K562 (cell line): Measurements from ENCODE around the gene YLPM1.

ENCODE experiments used
- ELF4 ChIP-seq: fragments of 450-650 bp; formaldehyde crosslinking; IDR thresholded peaks from 2 replicates; pipeline ENCODE4 v1.4.0; 2022; ENCODE audit warnings: missing genetic modification characterization
- HDAC1 ChIP-seq, 2 experiments: fragments of 450-650 bp; IDR thresholded peaks; 2 replicates each; pipeline ENCODE4 v1.6.1; 2016 to 2017; ENCODE audit warnings: inconsistent platforms in 1 of 2, mild to moderate bottlenecking in 1 of 2, moderate library complexity in 1 of 2
- MAZ ChIP-seq, 2 experiments: fragments of 450-650 bp in 1 of 2; sonication (generic) in 1 of 2; formaldehyde crosslinking; IDR thresholded peaks in 1 of 2; conservative IDR thresholded peaks in 1 of 2; 2 replicates each; pipeline versions ENCODE4 v1.4.0 to v1.5.0; 2020; ENCODE audit warnings: mild to moderate bottlenecking in 1 of 2, missing genetic modification reagents in 1 of 2
- MED1 ChIP-seq: sonication (generic); formaldehyde crosslinking; IDR thresholded peaks from 2 replicates; pipeline ENCODE4 v1.8.1; 2023; ENCODE audit warnings: missing genetic modification reagents, borderline replicate concordance
- POLR2AphosphoS5 ChIP-seq: IDR thresholded peaks from 2 replicates; pipeline ENCODE4 v1.6.1; 2011; ENCODE audit warnings: mild to moderate bottlenecking, low read depth, low read length, moderate library complexity; ENCODE audit not compliant: control insufficient read depth, insufficient read depth
- RCOR1 ChIP-seq, 2 experiments: IDR thresholded peaks; 2 replicates each; pipeline ENCODE4 v1.6.1; 2012; ENCODE audit warnings: low read depth in 2 of 2, low read length in 2 of 2, borderline replicate concordance in 1 of 2, improper control_type of control experiment in 1 of 2
- SMAD3 ChIP-seq: fragments of 450-650 bp; formaldehyde crosslinking; conservative IDR thresholded peaks from 2 replicates; pipeline ENCODE4 v1.4.0; 2020; ENCODE audit warnings: mild to moderate bottlenecking
- SREBF1 ChIP-seq: fragments of 150-350 bp; IDR thresholded peaks from 2 replicates; pipeline ENCODE4 v1.6.1; 2014; ENCODE audit warnings: antibody characterized with exemption, low read depth, low read length, borderline replicate concordance
- TF ChIP-seq, protein P1 (sequence below), 3 experiments: IDR thresholded peaks in 2 of 3; conservative IDR thresholded peaks in 1 of 3; 2 replicates each; pipeline ENCODE4 v1.5.1; 2011 to 2012; ENCODE audit warnings: low read length in 3 of 3, mild to moderate bottlenecking in 3 of 3, control low read depth in 2 of 3, improper control_type of control experiment in 1 of 3, inconsistent platforms in 1 of 3, low read depth in 1 of 3, mixed read lengths in 1 of 3, moderate library complexity in 1 of 3; ENCODE audit not compliant: insufficient read depth in 2 of 3
- TF ChIP-seq, protein P2 (sequence below): fragments of 450-650 bp; IDR thresholded peaks from 2 replicates; pipeline ENCODE4 v1.6.1; 2018; ENCODE audit warnings: mild to moderate bottlenecking, low read depth; ENCODE audit not compliant: partially characterized antibody
- TF ChIP-seq, protein P3 (sequence below): IDR thresholded peaks from 2 replicates; pipeline ENCODE4 v1.6.1; 2011; ENCODE audit not compliant: insufficient read length; ENCODE audit errors: extremely low read depth

DNA sequence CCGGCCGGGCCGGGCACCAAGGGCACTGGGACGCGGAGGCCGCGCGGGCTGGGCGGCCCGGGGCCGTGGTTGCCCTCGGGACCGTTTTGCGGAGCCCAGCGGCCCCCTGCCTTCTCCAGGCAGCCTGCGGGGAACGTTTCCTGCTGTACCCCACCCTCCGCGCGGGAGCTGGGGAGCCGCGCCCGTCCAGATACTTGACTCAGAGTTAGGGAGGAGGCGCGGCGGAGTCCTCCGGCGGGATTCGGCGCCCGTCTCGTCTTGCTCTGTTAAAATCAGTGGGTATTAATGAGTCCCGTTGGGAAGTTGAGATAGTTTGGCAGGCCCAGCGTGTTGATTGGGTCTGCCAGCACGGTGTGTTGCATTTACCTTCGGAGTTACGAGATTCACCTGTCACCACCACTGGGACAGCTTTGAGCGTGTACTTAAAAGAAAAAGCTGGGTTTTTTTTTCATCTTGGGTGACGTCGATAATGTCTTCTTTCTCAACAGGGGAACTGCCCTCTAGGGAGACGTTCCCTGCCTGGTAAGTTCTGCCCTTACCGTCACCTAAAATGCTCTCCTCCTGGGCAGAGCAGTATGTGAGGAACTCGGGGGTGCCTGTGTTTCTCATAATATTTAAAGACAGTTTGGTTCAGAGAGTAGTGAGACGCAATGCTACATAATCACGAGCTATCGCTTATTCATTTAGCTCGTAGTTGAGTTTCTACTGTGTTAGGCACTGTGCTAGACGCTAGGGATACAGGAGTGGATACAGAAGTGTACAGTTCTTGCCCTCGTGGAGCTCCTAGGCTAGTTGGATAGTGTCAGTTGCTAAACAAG, 119.2 kb downstream of the YLPM1 start:
- no peak for TF ChIP-seq ELF4 (CRISPR knock-in tag)
- TF ChIP-seq MED1 (CRISPR knock-in tag), result no peak
- no peak for TF ChIP-seq HDAC1 (IDR thresholded peaks at IDR 0.05)
- TF ChIP-seq RCOR1 (IDR thresholded peaks at IDR 0.05; ENCODE audit: borderline replicate concordance in 1 of 2, low read depth in 2 of 2, low read length in 2 of 2), result no peak
- TF ChIP-seq, protein P1, sequence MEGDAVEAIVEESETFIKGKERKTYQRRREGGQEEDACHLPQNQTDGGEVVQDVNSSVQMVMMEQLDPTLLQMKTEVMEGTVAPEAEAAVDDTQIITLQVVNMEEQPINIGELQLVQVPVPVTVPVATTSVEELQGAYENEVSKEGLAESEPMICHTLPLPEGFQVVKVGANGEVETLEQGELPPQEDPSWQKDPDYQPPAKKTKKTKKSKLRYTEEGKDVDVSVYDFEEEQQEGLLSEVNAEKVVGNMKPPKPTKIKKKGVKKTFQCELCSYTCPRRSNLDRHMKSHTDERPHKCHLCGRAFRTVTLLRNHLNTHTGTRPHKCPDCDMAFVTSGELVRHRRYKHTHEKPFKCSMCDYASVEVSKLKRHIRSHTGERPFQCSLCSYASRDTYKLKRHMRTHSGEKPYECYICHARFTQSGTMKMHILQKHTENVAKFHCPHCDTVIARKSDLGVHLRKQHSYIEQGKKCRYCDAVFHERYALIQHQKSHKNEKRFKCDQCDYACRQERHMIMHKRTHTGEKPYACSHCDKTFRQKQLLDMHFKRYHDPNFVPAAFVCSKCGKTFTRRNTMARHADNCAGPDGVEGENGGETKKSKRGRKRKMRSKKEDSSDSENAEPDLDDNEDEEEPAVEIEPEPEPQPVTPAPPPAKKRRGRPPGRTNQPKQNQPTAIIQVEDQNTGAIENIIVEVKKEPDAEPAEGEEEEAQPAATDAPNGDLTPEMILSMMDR (IDR thresholded peaks at IDR 0.05 in 2 of 3, conservative IDR thresholded peaks at IDR 0.05 in 1 of 3; ENCODE audit: insufficient read depth in 2 of 3, low read depth in 1 of 3, low read length in 3 of 3), result no peak
- no peak for TF ChIP-seq SREBF1
- TF ChIP-seq SMAD3 (CRISPR knock-in tag), result no peak
- TF ChIP-seq, protein P2, sequence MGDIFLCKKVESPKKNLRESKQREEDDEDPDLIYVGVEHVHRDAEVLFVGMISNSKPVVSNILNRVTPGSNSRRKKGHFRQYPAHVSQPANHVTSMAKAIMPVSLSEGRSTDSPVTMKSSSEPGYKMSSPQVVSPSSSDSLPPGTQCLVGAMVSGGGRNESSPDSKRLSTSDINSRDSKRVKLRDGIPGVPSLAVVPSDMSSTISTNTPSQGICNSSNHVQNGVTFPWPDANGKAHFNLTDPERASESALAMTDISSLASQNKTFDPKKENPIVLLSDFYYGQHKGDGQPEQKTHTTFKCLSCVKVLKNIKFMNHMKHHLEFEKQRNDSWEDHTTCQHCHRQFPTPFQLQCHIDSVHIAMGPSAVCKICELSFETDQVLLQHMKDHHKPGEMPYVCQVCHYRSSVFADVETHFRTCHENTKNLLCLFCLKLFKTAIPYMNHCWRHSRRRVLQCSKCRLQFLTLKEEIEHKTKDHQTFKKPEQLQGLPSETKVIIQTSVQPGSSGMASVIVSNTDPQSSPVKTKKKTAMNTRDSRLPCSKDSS, result no peak
- TF ChIP-seq POLR2AphosphoS5, result no peak
- no peak for TF ChIP-seq MAZ (CRISPR knock-in tag; conservative IDR thresholded peaks at IDR 0.05 in 1 of 2, IDR thresholded peaks at IDR 0.05 in 1 of 2)
- TF ChIP-seq, protein P3, sequence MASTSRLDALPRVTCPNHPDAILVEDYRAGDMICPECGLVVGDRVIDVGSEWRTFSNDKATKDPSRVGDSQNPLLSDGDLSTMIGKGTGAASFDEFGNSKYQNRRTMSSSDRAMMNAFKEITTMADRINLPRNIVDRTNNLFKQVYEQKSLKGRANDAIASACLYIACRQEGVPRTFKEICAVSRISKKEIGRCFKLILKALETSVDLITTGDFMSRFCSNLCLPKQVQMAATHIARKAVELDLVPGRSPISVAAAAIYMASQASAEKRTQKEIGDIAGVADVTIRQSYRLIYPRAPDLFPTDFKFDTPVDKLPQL, result no peak
